HG03439 (cell line): ENCODE results near the gene ELOVL1.

Experiments
- ATAC-seq: cut with Tn5 transposase; IDR thresholded peaks from one replicate; pipeline ENCODE4 v1.9.1; 2021; ENCODE audit warnings: mild to moderate bottlenecking, moderate library complexity; ENCODE audit not compliant: unreplicated experiment

ELOVL1 gene

GRCh38 chr1:43358121-43358745 lies 9.6 kb downstream of the ELOVL1 start:
- peak; percentile 4 for ATAC-seq

DNA sequence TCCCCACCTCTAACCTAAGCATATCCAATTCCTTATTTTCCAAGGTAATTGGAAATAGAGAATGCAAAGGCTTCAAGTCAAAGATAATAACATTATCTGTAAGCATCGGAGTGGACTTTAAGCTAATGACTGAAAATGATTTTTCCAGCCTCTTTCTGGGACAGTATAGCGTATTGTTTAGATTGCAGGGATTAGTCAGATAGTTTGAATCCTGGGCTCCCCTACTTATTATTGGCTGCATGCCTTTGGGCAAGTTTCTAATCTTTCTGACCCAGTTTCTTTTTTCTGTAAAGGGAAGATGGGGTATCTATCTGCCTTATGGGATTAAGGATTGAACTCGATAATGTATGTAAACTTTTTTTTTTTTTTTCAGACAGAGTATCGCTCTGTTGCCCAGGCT lies 10.6 kb downstream of the ELOVL1 start:
- ATAC-seq = no peak

- ATAC-seq = no peak
These were observed 12.9 kb downstream of the ELOVL1 start for GRCh38 chr1:43354936-43355335.

DNA sequence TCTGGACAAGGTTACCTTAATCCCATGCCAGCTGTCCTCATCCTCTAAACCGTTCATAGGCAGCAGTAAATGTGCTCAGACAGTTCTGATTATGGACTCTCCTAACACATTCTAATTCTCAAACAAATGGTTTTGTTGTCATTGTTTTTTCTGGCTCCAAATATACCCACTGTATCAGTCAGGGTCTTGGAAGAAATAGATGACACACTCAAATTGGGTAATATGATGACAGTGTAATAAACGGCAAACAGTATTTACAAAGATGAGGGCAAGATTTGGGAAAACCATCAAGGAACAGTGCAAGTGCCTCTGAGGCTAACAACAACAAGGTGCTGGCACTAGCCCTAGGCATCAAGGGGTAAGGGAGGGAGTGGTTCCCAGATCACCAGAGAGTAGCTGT lies 13.3 kb downstream of the ELOVL1 start:
- ATAC-seq = no peak

DNA sequence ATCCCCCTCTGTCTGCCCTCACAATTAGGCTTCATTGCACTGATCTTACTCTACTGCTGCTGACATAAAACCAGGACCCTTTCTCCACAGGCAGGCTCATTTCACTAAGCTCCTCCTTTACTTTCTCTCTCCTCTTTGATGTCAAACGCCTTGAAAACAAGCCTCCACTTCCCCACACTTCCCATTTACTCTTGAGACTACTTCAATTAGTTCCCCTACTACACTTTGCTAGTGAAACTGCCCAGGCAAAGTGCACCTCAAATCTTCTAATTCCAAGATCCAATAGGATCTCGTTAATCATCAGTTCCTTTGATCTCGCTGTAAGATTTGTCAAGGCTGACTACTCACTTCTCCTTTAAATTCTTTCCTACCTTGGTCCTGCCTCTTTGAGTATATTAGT lies 14.9 kb downstream of the ELOVL1 start:
- no peak for ATAC-seq

DNA sequence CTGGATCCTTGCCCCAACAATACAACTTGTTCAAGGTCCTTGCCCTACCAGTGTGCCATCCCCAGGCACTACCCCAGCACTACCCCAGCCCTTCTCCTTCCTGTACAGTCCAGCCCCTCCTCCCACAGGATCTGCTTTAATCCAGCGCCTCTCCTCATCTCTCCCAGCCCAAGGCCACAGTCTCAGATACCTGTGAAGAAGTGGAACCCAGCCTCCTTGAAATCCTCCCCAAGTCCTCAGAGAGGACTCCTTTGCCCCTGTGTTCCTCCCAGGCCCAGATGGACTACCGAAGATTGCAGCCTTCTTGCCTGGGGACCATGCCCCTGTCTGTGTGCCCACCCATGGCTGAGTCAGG lies 15.5 kb downstream of the ELOVL1 start:
- ATAC-seq = no peak

DNA sequence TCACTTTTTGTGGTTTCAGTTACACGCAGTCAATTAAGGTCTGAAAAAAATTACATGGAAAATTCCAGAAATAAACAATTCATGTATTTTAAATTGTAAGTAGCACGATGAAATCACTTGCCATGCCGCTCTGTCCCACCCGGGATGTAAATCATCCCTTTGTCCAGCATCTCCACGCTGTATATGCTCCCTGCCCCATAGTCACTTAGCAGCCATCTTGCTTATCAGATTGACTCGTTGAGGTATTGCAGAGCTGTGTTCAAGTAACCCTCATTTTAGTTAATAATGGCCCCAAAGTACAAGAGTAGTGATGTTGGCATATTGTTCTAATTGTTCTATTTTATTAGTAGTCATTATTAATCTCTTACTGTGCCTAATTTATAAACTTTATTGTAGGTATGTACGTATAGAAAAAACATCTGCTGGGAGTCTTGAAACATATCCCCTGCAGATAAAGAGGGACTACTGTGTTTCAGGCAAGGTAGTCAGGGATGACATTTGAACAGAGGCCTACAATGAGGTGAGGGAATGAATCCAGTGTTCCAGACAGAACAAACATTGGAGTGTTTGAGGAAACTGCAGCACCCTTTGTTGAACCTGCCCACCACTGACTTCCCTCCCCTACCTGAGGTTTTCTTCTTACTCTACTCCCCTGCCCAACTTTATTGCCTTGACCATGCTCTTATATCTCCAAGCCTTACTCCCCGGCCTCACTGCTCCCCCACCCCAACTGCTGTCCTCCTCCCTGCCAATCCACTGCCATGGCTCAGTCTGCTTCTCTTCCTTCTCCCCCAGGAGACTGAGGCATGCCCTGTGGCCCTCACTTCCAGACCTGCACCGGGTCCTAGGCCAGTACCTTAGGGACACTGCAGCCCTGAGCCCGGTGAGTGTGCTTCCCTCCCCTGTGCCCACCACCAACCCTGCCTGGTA lies 16.1 kb downstream of the ELOVL1 start:
- no peak for ATAC-seq

DNA sequence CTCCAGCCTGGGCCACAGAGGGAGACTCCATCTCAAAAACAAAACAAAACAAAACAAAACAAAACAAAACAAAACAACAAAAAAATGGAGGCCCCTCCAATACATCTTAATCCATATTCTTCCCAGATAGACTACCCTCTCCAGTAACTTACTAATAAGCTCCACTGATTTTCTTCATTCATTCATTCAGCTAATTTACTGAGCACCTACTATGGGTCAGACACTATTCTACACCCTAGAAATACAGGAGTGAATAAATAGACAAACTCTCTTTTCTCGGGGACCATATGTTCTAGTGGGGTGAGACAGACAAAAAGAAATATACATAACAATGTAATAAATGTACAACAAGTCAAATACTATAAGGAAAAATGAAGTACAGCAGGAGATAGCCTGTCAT lies 16.8 kb downstream of the ELOVL1 start:
- ATAC-seq = no peak

GRCh38 chr1:43349594-43350306 lies 18.1 kb downstream of the ELOVL1 start:
- no peak for ATAC-seq

DNA sequence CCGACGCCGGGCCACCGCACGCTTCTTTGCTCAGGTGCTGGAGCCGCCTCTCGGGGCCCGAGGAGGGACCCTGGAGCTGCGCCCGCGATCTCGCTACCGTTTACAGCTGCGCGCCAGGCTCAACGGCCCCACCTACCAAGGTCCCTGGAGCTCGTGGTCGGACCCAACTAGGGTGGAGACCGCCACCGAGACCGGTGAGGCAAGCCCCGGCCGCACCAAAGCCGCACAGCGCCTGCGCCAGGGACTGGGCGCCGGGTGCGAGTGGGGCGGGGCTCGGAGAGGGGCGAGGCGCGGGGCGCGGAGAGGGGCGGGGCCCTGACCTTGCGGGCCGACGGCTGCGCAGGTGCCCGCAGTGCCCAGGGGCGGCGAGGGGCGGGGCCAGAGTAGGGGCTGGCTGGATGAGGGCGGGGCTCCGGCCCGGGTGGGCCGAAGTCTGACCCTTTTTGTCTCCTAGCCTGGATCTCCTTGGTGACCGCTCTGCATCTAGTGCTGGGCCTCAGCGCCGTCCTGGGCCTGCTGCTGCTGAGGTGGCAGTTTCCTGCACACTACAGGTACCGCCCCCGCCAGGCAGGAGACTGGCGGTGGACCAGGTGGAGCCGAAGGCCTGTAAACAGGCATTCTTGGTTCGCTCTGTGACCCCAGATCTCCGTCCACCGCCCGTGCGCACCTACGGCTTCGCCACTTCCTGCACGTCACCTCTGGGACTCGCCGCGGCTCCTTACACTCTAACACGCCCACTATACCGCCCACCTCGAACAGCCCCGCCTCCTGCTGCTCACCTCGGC lies 18.8 kb downstream of the ELOVL1 start:
- ATAC-seq = no peak

- ATAC-seq = no peak
These were observed 19.4 kb downstream of the ELOVL1 start for GRCh38 chr1:43348343-43348808.

GRCh38 chr1:43346636-43347035 lies 21.2 kb downstream of the ELOVL1 start:
- no peak for ATAC-seq

- ATAC-seq = no peak
These were observed 22.7 kb downstream of the ELOVL1 start for GRCh38 chr1:43345120-43345519.

- no peak for ATAC-seq
These were observed 23.5 kb downstream of the ELOVL1 start for GRCh38 chr1:43344267-43344850.

DNA sequence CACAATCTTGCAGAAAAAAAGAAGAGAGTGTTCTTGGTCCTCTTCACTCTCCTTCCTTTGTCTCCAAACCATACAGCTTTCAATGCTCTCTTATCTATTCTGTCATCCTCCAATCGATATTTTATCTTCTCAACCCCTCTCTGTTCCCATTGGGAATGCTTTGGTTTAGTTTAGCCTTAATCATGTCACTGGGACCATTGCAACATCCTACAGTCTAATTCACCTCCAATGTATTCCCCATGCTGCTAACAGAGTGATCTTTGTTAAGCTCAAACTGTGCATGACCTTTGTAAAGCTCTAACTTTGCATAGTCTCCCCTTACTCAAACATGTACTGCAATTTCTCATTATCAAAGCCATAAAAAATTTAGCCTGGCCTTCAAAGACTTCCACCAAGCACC lies 27.3 kb downstream of the ELOVL1 start:
- no peak for ATAC-seq

GRCh38 chr1:43339584-43340232 lies 28.1 kb downstream of the ELOVL1 start:
- ATAC-seq = no peak

GRCh38 chr1:43338001-43338400 lies 29.8 kb downstream of the ELOVL1 start:
- no peak for ATAC-seq

- ATAC-seq = no peak
These were observed 30.2 kb downstream of the ELOVL1 start, which contains the start of gene MPL for GRCh38 chr1:43337588-43337987. MPL (plus strand) TSS chr1:43337818; CDS start chr1:43337849, 31 bp downstream.

DNA sequence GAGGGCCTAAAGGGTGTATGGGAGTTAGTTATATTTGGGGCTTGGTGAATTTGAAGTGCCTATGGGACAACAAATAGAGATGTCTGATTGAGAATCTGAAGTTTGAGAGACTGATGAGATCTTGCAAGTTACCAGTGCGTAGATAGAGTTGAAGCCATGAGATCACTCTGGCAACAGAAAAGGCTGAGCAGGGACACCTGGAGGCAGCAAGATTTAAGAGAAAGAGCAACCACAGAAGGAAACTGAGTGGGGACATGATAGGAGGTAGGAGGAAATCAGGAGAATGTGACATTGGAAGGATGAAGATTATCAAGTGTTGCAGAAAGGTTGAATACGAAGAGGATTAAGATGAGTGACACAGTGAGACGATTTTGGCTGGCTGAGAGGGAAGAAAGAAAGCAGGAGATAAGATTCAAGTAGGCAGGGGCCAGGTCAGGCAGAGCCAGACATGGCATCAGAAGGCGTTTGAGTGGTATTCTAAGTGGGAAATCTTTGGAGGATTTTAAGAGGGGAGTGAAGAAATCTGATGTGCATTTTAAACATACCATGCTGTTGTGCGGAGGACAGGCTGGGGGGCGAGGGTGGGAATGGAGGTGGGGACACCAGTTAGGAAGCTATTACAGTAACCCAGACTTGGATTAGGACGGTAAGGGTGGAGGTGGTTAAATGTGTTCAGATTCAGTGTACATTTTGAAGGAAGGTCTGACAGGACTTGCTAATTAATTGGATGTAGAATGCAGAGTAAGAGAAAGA lies 33.2 kb downstream of the ELOVL1 start:
- ATAC-seq = no peak
